Loucy (cell line): ENCODE data around the gene TAF4.

Experiments
- H2AFZ ChIP-seq: fragments of 200-600 bp; sonication (generic); 2 replicates; pipeline ENCODE4 v1.6.0; 2016; ENCODE audit warnings: antibody characterized with exemption, mild to moderate bottlenecking, low read length, moderate library complexity
- H3F3A ChIP-seq: fragments of 200-600 bp; 2 replicates; pipeline ENCODE4 v1.6.0; 2016; ENCODE audit warnings: antibody characterized with exemption, low read depth, mild to moderate bottlenecking
- H3K27me3 ChIP-seq: fragments of 200-600 bp; sonication (generic); 2 replicates; pipeline ENCODE4 v1.6.1; 2014; ENCODE audit warnings: low read length, mild to moderate bottlenecking; ENCODE audit not compliant: insufficient read depth, poor library complexity, severe bottlenecking
- H3K36me3 ChIP-seq: fragments of 200-600 bp; sonication (generic); 2 replicates; pipeline ENCODE4 v1.6.1; 2016; ENCODE audit warnings: low read length; ENCODE audit not compliant: insufficient read depth
- H3K4me1 ChIP-seq: fragments of 200-600 bp; sonication (generic); 2 replicates; pipeline ENCODE4 v1.5.1; 2014; ENCODE audit warnings: low read length, mild to moderate bottlenecking; ENCODE audit not compliant: insufficient read depth, poor library complexity, severe bottlenecking
- H3K4me2 ChIP-seq: fragments of 200-600 bp; sonication (generic); 2 replicates; pipeline ENCODE4 v1.6.0; 2014; ENCODE audit warnings: antibody characterized with exemption, low read length, low read depth, mild to moderate bottlenecking; ENCODE audit not compliant: poor library complexity, severe bottlenecking
- H3K4me3 ChIP-seq: fragments of 200-600 bp; sonication (generic); 2 replicates; pipeline ENCODE4 v1.5.1; 2014; ENCODE audit warnings: low read length, mild to moderate bottlenecking, mixed read lengths; ENCODE audit not compliant: poor library complexity, severe bottlenecking
- H3K79me2 ChIP-seq: fragments of 200-600 bp; sonication (generic); 2 replicates; pipeline ENCODE4 v1.6.1; 2014; ENCODE audit warnings: low read length; ENCODE audit not compliant: insufficient read depth
- H3K9ac ChIP-seq: fragments of 200-600 bp; sonication (generic); 2 replicates; pipeline ENCODE4 v1.6.0; 2014; ENCODE audit warnings: mild to moderate bottlenecking, low read depth, low read length, moderate library complexity; ENCODE audit not compliant: poor library complexity, severe bottlenecking
- H3K9me2 ChIP-seq: fragments of 200-600 bp; sonication (generic); replicated peaks from 2 replicates; pipeline ENCODE4 v1.6.1; 2016; ENCODE audit warnings: low read depth, low read length, mixed read lengths
- H3K9me3 ChIP-seq: fragments of 200-600 bp; sonication (generic); 2 replicates; pipeline ENCODE4 v1.6.1; 2014; ENCODE audit warnings: mild to moderate bottlenecking, antibody characterized with exemption, low read length, low read depth; ENCODE audit not compliant: insufficient read depth
- H4K20me1 ChIP-seq: fragments of 200-600 bp; sonication (generic); 2 replicates; pipeline ENCODE4 v1.6.0; 2014; ENCODE audit warnings: antibody characterized with exemption, low read length, mild to moderate bottlenecking; ENCODE audit not compliant: insufficient read depth, poor library complexity, severe bottlenecking
- EZH2phosphoT487 ChIP-seq: fragments of 200-600 bp; IDR thresholded peaks from 2 replicates; pipeline ENCODE4 v1.6.1; 2018; ENCODE audit warnings: antibody characterized with exemption, mild to moderate bottlenecking, moderate library complexity, borderline replicate concordance
- TF ChIP-seq, protein P1 (sequence below): fragments of 200-600 bp; sonication (generic); conservative IDR thresholded peaks from 2 replicates; pipeline ENCODE4 v1.5.1; 2014; ENCODE audit warnings: mild to moderate bottlenecking, antibody characterized with exemption, low read length

The TAF4 gene

DNA sequence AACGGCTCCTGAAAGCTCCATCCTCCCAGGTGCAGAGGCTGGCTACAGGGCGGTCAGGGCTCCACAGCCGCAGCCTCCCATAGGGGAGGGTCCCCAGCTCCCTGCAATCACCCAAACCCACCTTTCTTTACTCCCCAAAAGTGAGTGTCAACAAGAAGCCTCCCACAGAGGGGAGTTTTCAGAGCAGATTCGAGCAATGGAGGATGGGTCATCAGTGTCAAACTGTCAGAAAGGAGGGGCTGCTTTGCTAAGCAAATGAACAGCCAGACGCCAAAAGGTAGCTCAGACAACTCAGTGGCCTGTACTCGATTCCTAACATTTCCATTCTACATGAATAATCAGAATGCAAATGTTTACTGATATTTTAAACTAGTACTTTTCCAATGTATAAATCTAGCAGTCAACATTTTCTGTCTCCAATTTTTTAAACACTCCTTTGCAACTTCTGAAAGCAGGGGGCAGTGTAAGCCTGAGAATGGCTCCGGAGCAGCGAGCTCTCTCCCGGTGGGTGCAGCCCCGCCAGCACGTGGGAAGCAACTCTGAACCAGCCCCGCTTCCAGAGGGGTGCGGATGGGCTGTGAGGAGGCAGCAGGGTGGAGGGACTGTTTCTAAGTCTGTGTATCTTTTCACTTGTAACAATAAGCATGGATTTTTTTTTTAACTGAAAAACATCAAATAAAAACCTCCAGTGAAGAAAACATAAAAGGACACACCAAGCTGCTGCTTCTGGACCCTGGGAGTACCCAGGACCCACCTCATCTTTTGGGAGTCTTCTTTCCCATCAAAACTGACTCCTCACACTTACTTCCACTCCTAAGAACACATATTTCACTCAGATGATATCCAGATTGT, 54.9 kb downstream of the TAF4 start:
- no peak for TF ChIP-seq EZH2phosphoT487
- TF ChIP-seq, protein P1, sequence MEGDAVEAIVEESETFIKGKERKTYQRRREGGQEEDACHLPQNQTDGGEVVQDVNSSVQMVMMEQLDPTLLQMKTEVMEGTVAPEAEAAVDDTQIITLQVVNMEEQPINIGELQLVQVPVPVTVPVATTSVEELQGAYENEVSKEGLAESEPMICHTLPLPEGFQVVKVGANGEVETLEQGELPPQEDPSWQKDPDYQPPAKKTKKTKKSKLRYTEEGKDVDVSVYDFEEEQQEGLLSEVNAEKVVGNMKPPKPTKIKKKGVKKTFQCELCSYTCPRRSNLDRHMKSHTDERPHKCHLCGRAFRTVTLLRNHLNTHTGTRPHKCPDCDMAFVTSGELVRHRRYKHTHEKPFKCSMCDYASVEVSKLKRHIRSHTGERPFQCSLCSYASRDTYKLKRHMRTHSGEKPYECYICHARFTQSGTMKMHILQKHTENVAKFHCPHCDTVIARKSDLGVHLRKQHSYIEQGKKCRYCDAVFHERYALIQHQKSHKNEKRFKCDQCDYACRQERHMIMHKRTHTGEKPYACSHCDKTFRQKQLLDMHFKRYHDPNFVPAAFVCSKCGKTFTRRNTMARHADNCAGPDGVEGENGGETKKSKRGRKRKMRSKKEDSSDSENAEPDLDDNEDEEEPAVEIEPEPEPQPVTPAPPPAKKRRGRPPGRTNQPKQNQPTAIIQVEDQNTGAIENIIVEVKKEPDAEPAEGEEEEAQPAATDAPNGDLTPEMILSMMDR = peak; percentile 70
- Histone ChIP-seq H3K9me3 (no peaks in the 10 kb centered on the region), H3K9ac (no peak overlapping the region), H3K36me3 (peaks cover 73% of the 10 kb centered on the region; the same call in 1 of the 2 replicates), H2AFZ (no peak overlapping the region), H4K20me1 (peaks cover 8% of the 10 kb centered on the region), H3K4me2 (no peak overlapping the region), H3K79me2 (peaks cover 19% of the 10 kb centered on the region; the same call in 1 of the 2 replicates), H3K9me2 (no peaks in the 10 kb centered on the region), H3K4me3 (no peak overlapping the region), H3K4me1 (no peaks in the 10 kb centered on the region), H3F3A (no peaks in the 10 kb centered on the region), H3K27me3 (no peaks in the 10 kb centered on the region)

DNA sequence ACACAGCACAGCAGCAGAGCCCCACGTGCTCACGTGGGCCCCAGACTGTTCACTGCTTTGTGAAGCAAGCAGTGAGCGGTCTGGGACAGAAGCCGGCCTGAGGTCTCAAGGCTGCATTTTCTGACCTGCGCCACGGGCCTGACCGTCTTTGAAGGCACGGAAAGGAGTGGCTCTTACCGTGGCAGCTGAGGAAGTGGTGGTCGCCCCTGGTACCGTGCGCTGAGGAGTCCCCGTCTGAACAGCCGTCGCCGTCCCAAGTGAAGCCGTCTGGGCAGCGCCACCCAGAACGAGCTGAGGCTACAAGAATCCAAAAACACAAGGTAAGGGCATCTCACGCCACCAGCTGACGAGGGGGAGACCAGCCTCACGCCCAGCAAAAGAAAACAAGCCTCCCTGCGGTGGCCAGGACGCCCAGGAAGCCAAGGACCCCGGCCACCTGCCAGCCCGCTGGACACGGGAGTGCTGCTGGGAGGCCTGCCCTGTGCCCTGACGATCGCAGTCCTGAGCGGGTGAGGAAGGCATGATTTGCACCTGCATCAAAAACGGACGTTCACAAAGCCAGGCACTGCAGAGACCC, 55.7 kb downstream of the TAF4 start:
- Histone ChIP-seq H3F3A (no peaks in the 10 kb centered on the region), H3K27me3 (no peaks in the 10 kb centered on the region), H3K4me2 (no peak overlapping the region), H3K9ac (no peak overlapping the region), H3K4me3 (no peak overlapping the region), H3K9me2 (no peaks in the 10 kb centered on the region), H3K79me2 (peaks cover 11% of the 10 kb centered on the region; the same call in 1 of the 2 replicates), H4K20me1 (peaks cover 8% of the 10 kb centered on the region), H2AFZ (no peak overlapping the region), H3K9me3 (no peaks in the 10 kb centered on the region), H3K36me3 (peaks cover 81% of the 10 kb centered on the region; the same call in 1 of the 2 replicates), H3K4me1 (no peaks in the 10 kb centered on the region)
- no peak for TF ChIP-seq EZH2phosphoT487
- TF ChIP-seq, protein P1 = no peak

DNA sequence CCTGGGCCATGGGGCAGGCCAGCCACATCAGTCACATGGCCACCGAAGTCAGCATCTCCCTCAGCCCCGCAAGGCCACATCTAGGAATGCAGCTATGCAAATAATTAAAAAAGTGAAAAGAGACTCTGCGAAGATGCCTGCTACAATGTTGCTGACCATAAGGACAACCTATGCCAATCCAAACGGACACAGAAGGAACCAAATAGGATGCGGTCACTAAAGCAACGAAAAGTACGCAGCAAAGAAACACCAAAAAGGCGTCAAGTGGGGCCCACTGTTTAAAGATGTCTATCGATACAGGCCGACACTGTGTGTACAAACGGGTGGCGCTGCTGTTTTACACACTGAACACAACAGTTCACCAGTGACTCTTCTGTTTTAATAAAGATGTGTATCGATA, 56.4 kb downstream of the TAF4 start:
- no peak overlapping the region for H2AFZ ChIP-seq
- H3K4me2 ChIP-seq = no peak overlapping the region
- H3K4me3 ChIP-seq = no peak overlapping the region
- TF ChIP-seq EZH2phosphoT487 = no peak
- TF ChIP-seq, protein P1 = no peak
- H3K9me2 ChIP-seq = no peaks in the 10 kb centered on the region
- H3K27me3 ChIP-seq = no peaks in the 10 kb centered on the region
- peaks cover 8% of the 10 kb centered on the region for H4K20me1 ChIP-seq
- no peak overlapping the region for H3K9ac ChIP-seq
- no peaks in the 10 kb centered on the region for H3F3A ChIP-seq
- H3K4me1 ChIP-seq = no peaks in the 10 kb centered on the region
- H3K36me3 ChIP-seq = peaks cover 88% of the 10 kb centered on the region; the same call in 1 of the 2 replicates
- no peaks in the 10 kb centered on the region for H3K9me3 ChIP-seq
- H3K79me2 ChIP-seq = peaks cover 6% of the 10 kb centered on the region; the same call in 1 of the 2 replicates
